ENCODE measurements around the gene GGCX.

Gene GGCX

DNA sequence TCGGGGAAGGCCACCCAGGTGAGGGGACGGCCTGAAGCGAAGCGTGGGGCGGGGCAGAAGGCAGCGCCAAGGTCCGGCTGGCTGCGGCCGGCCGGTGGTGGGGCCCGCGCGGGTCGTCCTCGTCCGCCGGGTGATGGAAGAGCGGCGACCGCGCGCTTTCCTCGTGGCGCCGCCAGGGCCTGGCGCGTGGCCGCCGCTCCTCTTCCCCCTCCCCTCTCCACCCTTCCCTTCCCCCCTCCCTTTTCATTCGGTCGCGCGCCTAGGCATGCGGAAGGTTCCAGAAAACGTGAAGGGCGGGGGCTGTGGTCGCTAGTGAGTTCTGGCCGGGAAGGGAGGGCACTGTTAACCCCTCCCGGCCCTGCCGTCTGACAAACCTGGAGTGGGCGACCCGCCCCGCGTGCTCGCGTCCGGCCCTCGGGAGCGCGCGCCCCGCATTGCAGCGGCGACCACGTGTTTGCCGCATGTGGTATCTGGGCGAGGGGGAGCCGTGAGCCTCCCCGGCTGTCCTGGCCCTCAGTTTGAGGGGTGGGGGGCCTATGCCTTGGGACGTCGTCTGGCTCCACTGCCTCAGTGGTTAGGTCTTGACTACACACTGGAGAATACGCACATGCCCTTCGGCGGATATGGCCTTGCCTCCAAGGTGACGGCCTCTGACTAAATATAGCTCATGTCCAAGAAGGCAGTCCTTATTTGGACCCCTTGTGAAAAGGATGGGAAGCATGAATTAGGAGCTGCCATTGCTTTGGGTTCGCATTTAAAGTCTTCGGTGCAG is 21.7 kb downstream of the GGCX start:
- DNase-seq = peak; percentile 43

- peak; percentile 86 for DNase-seq
Measured at GRCh38 chr2:85538507-85539360, 22.6 kb downstream of the GGCX start, which contains the start of gene MAT2A. Gene MAT2A, plus strand, starts transcription at chr2:85539168. Its CDS starts 120 bp downstream, at chr2:85539288.

DNA sequence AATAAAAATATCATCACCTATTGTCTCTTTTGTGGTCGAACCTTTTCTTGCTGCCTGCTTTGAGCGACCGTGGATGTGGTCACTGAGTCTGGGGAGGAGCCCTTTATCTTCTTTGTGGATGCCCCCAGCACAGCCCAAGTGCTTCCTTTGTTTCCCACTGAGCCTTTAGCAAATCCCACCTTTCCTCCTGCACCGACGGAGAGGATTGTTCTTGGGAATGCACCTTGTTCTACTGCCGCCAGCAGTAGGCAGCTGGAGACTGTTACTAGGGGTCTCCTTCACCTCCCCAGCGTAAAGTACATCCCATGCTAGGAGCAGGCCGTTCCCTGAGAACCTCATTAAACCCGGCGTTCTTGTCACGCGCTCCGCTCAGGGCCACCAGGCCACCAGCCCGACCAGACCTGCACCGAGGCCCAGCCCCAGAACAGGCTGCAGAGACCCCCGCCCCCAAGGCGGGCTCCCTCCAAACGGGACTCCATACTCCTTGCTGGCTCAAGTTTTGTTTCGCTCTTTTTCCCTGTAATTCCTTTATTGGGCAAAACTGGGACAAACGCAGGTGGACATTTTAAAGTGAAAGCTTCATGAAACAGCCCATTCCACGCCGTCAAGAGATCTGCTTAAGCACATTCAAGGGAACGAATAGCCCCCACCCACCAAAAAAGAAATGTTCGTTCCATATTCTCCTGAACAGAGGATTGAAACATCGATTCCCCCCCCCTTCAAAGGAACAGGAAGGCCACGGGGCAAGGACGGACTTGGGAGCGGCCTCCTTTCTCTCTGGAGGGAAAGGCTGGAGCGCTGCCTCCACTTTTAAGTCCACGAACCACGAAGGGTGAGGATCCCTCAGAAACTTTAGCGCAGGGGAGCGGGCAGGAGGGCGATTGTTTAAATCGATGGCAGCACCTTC is 23.4 kb downstream of the GGCX start:
- peak; percentile 58 for DNase-seq

DNA sequence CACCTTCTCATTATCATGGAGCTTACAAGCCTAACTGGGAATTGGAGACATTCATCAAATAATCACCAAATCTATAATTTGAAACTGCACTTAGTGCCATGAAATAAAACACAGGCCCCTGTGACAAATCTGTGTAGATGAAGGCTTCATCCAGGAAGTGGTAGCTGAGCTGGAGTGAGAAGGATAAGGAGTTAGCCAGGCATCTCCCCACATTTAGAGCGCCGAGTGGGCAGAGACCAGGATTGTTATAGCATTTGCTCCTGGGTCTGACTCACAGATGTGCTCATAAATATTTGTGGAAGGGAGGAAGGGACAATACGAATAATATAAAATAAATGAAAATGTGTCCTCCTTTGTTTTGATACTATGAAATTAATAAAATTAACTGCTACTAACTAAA is 24.8 kb downstream of the GGCX start:
- DNase-seq = no peak

- no peak for DNase-seq
Measured at GRCh38 chr2:85534881-85535280, 26.4 kb downstream of the GGCX start.

DNA sequence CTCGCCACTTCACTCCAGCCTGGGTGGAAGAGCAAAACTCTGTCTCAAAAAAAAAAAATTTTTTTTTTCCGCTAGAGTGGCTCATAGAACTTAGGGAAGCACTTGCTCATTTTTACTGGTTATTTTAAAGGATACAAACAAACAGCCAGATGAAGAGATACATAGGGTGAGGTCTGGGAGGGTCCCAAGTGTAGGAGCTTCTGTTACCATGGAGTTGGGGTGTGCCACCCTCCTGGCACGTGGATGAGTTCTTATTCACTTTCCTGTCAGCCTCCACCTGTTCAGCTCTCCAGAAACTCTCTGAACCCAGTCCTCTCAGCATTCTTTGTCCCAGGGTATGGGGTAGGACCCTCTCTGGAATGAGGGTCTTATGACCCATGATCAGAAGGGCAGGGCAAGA is 27.2 kb downstream of the GGCX start:
- no peak for DNase-seq

GRCh38 chr2:85531589-85531988 is 29.7 kb downstream of the GGCX start:
- DNase-seq = no peak

DNA sequence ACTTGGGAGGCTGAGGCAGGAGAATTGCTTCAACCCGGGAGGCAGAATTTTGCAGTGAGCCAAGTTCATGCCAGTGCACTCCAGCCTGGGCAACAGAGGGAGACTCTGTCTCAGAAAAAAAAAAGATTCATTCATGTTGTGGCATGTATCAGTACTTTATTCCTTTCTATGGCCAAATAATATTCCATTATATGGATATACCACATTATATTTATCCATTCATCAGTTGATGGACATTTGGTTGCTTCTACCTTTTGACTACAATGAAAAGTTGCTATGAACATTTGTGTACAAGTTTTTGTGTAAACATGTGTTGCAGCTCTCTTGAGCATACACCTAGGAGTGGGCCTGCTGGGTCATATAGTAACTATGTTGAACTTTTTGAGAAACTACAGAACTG is 31.5 kb downstream of the GGCX start:
- DNase-seq = no peak

DNA sequence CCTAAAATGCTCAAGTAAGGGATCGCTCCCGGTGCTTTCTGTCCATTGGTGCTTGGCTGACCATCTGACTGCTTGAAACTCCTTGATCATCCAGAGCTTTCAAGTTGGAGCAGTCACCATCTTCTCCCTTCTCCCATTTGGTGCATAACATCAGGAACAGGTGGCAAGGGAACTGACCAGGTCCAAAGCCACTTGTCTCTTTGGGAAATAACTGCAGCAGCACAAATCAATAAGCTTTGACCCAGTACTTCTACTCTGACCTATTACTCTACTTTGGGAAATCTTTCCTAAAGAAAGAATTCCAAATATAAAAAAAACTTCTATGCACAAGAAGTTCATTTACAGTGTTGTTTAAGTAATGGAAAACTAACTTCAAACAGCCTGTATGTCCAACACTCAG is 32.9 kb downstream of the GGCX start:
- DNase-seq = no peak

DNA sequence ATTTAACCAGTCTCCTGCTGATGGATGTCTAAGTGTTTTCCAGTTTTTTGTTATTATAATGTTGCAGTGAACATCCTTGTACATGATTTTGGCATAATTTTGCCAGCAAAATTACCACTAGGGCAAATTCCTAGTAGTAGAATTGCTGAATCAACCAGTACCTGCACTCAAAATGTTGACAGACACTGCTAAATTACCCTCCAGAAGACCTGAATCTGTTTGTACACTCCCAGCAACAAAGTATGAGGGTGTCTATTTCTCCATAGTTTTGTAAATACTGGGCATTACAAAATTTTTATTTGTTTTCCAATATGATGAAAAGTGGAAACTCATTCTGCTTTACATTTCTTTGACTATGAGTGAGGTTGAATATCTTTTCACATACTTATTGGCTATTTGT is 33.5 kb downstream of the GGCX start:
- no peak for DNase-seq

DNA sequence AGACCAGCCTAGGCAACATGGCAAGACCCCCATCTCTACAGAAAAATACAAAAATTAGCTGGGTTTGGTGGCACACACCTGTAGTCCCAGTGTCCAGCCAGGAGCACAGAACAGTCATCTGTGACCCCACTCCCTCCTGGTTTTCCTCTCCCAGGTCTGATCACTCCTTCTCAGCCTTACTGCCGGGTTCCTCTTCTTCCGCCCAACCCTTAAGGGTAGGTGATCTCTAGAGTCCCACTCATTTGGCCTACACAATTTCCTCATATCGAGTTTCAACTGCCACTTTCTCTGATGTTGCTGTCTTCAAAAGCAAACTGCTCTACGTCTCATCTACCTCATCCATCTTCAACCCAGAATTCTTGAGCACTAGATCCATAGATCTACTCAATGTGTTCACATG is 35.7 kb downstream of the GGCX start:
- no peak for DNase-seq

GRCh38 chr2:85525029-85525428 is 36.3 kb downstream of the GGCX start:
- DNase-seq = no peak

DNA sequence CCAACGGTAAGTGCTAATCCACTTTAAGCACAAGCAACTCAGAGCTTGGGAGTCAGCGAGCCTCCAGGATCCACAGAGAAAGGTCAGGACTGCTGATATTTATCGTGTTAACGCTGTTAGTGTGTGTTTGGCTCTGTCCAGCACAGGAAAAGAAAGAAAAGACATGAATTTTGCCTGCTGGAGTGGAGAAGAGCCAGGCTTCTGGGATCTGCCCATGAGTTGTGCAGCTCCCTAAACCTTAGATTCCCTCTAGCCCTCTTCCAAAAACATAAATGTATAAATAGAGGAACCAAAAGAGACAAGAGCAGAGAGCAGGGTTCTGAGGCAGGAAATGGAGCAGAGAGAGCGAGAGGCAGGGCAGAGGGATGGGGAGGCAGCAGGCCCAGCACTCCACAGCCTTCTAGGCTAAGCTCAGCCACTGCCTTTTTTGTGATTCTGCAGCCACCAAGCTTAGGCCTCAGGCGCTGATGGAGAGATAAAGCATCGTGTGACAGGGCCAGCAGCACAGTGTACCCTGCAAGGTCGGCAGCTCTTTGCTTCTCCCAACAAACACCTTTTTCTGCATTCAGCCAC is 36.9 kb downstream of the GGCX start:
- no peak for DNase-seq

DNA sequence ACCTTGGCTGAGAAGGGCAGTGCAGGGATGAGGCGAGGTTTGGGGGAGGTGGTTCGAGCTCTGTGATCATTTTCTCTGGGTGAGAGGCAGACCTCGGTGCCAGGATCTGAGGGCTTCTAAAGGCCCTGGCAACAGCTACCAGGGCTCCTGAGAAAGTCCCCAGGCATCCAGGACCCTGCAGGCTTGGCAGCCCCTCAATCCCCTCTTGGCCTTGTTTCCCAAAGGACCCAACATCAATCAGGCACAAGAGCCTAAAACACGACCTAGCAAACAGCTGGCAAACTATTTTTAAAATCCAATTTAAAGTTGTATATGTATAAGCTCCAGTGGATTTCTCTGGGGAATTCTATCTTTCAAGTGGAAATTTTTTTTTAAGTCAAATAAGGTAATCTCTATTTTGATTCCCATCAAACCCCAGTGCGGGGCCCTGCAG is 37.4 kb downstream of the GGCX start:
- DNase-seq = no peak

DNA sequence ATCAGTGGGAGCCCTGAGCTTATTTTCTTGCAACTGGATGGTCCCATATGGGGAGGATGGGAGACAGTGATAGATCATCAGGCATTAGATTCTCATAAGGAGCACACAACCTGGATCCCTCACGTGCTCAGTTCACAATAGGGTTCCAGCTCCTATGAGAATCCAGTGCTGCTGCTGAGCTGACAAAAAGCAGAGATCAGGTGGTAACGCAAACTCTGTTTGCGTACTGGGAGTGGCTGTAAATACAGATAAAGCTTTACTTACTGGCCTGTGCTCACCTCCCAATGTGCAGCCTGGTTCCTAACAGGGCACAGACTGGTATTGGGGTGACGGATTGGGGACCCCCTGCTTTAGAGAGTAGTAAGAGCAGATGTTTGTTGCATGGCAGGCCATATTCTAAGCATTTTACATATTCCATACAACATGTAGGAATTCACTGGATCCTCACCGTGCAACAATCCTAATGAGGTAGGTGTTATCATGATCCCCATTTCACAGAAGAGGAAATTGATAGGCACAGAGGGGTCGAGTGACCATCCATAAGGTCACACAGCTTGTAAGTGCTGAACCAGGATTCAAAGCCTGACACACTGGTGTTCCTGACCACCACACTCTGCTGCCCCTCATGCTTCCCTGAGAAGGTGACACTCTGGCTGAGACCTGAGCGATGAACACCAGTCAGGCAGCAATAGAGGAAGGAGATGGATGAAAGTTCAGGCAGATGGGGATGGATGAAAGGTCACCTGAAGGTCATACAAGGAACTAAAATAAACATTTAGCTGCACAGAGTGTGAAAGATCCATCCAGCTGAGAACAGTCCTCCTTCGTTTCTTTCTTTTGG is 38.0 kb downstream of the GGCX start:
- DNase-seq = no peak

- no peak for DNase-seq
Measured at GRCh38 chr2:85522090-85522647, 39.1 kb downstream of the GGCX start.

DNA sequence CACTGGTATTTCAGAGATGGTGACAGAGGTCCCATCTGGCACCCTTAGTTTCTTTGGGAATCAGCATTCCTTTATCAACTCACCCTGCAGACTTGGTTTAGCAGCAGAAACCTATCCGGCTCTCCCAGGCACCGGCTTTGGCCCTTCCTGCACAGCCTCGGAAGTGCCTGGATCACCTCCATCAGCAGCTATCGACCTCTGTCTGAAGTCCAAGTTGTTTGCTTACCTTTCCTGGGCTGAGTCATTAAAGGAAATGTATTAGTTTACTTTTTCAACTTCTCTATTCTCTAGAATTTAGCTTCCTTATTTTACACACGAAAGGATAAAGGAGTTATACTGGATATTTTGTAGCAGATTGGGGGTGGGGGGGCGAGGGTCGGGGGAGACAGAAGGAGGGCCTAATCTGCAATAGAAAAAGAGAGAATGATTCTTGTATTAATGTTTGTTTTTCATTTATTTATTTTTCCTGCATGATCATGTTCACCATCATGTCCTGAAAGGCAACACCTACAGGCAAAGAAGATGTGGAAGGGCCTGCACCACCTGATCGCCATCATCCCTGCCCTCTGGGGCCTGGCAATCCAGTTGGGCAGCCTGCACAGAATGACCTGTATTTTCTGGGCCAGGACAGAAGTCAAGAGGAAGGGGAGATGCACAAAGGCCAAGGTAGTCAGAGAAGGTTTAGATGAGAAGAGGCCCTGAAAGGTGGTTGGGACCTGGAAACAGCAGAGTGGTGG is 44.5 kb downstream of the GGCX start:
- no peak for DNase-seq

- DNase-seq = no peak
Measured at GRCh38 chr2:85514323-85514722, 47.0 kb downstream of the GGCX start.

GRCh38 chr2:85511008-85511811 is 50.1 kb downstream of the GGCX start:
- DNase-seq = no peak

GRCh38 chr2:85506768-85507181 is 54.5 kb downstream of the GGCX start:
- no peak for DNase-seq
